Ramos (cell line): ENCODE measurements around the gene TMEM80.
"Not testable (repeated sequence)": the region's sequence is repeated elsewhere in the genome, so short reads cannot be mapped to it uniquely, and the experiment has no call there.

Experiments used
- in situ Hi-C: fragments of 300-500 bp; cut with MboI; formaldehyde crosslinking; loops from one replicate; pipeline ENCODE4 v1.14.3; 2022; ENCODE audit warnings: low sequenced_read_pairs; ENCODE audit not compliant: unreplicated experiment

TMEM80 gene

GRCh38 chr11:695538-696248 lies at the start of gene TMEM80:
TMEM80 (plus strand) TSS chr11:695816; CDS start chr11:695828, 12 bp downstream.
- in situ Hi-C loops: no loop called here

- in situ Hi-C loops: no loop called here
Measured at GRCh38 chr11:646214-646613, 49.4 kb upstream of the TMEM80 start.

GRCh38 chr11:647672-648158 lies 47.9 kb upstream of the TMEM80 start:
- in situ Hi-C loops: not testable (repeated sequence)

DNA sequence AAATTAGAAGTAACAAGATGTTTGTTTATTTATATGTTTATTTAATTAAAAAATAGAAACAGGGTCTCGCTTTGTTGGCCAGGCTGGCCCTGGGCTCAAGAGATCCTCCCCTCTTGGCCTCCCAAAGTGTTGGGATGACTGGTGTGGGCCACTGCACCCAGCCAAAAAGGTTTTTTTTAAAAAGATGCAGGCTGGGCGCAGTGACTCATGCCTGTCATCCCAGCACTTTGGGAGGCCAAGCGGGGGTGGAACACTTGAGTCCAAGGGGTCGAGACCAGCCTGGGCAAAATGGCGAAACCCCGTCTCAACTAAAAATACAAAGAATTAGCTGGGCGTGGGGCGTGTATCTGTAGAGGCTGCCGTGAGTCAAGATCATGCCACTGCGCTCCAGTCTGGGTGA lies 45.1 kb upstream of the TMEM80 start:
- in situ Hi-C loops: no loop called here

GRCh38 chr11:653136-653535 lies 42.5 kb upstream of the TMEM80 start:
- in situ Hi-C loops: not testable (repeated sequence)

DNA sequence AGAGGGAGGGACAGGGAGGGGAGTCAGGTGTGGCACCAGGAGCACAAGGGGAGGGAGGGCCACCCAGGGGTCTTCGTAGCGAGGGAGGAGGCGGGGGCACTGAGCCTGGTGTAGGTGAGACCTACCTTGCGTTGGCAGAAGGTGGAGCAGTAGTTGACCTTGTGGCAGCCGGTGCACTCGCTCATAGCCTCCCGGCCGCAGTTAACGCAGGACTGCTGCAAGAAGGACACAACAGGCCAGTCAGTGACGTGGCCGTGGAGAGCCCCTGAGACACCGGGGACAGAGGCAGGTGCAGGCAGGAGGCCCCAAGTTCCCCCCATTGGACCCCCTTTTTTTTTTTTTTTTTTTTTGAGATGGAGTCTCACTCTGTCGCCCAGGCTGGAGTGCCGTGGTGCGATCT lies 41.8 kb upstream of the TMEM80 start:
- in situ Hi-C loops: no loop called here

DNA sequence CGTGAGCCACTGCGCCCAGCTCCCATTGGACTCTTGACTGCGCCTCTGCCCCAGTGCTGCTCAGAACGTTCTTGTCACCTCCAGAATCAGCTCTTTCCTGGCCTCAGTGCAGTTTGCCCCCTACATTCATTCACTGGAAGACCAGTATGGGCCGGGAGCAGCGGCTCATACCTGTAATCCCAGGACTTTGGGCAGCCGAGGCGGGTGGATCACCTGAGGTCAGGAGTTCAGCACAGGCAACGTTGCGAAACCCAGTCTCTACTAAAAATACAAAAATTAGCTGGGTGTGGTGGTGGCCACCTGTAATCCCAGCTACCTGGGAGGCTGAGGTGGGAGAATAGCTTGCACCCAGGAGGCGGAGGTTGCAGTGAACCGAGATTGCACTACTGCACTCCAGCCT lies 41.2 kb upstream of the TMEM80 start:
- in situ Hi-C loops: not testable (repeated sequence)

GRCh38 chr11:655036-655726 lies 40.4 kb upstream of the TMEM80 start:
- in situ Hi-C loops: no loop called here

GRCh38 chr11:656426-656825 lies 39.2 kb upstream of the TMEM80 start:
- in situ Hi-C loops: no loop called here

GRCh38 chr11:656866-657265 lies 38.8 kb upstream of the TMEM80 start:
- in situ Hi-C loops: no loop called here

DNA sequence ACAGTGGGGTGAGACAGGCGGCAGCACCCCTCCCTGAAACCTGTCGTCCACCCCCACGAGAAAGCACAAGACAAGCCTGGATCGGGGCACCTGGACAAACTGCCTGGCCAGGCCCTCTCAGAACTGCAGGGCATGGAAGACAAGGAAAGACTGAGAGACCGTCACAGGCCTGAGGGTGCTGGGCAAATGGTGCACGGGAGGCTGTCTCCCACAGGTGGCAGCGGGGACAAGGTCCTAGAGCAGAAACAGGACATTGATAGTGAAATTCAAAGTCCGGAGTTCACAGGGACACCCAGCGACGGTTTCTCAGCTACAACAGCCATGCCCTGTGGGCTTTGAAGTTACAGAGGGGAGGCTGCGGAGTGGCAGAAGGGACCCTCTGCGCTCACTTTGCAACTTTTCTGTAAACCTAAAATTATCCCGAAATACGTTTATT lies 37.9 kb upstream of the TMEM80 start:
- in situ Hi-C loops: no loop called here

- in situ Hi-C loops: no loop called here
Measured at GRCh38 chr11:659532-660085, 36.0 kb upstream of the TMEM80 start.

GRCh38 chr11:660281-660680 lies 35.3 kb upstream of the TMEM80 start:
- in situ Hi-C loops: no loop called here

DNA sequence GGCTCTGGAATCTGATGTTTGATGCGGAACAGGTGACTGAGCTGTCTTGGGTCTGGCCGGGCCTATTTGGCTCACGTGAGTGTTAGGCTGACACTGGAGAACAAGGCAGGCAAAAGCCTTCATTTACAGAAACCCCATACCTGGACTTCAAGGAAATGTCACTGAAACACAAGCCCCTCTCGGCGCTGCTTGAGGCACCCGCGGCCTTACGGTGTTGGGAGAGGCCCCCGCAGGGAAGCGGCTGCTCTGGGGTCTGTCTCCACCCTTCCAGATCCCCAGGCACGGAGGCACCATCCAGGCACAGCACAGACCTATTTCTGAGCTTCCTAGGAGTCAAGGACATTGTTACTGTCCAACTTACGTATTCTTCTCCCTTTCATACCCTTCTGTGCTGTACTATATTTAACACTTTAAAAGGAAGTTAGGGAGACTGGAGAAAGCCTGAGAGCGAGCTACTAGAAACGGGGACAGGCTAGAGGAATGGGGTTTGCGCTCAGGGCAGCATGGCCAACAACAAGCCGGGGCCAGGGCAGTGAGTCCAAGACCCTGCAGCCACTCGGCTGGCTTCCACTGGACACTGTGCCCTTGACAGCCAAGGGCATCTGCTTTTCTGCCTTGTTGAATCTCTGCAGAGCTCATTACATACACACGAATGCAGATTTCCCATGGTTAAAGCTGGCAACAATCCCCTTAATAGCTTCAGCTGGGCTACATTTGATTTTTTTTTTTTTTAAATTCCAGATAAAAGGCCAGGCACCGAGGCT lies 34.8 kb upstream of the TMEM80 start:
- in situ Hi-C loops: no loop called here

- in situ Hi-C loops: no loop called here
Measured at GRCh38 chr11:662689-663274, 32.8 kb upstream of the TMEM80 start.

DNA sequence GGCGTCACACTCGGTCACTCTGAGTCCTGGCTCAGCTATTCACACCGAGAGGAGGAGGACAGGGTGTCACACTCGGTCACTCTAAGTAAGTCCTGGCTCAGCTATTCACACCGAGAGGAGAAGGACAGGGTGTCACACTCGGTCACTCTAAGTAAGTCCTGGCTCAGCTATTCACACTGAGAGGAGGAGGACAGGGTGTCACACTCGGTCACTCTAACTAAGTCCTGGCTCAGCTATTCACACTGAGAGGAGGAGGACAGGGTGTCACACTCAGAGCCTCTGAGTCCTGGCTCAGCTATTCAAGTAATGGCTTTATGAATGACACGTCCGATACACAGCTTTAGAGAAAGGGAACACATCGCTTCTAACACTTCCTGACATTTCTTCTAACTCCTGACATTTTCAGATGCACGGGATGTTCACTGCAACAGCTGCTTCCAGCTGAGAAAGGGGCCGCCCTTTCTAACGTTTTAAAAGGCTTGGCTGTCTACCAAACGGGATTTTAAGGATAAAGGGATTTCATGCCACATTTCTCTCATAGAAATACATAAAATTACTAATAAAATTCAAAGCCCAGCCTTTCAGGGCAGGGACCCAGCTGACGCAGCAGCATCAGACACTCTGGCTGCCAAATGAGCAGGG lies 30.4 kb upstream of the TMEM80 start:
- in situ Hi-C loops: no loop called here

DNA sequence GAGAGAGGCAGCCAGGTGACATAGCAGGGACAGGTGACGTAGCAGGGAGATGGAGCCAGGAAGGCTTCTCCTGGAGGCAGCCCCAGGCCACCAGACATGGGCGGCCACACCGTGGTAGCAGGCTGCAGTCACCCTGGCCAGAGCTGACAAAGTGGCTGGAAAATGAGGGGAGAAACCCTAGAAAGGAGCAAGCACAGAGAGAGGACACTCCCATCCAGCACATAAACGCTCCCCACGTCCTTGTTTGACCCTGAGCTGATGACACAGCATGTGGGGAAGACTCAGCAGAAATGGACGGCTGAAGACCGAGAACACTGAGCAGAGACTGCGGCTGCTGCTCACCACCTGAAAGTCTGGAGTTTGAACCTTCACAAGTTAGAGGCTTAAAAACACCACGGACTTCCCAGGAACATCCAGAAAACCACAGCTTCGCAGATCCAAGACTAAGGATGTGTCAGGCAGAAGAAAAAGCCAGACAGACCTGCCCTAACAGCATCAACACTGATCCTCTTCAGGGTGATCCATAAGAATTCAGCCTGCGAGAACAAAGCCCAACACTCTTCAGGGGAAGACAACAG lies 29.8 kb upstream of the TMEM80 start:
- in situ Hi-C loops: no loop called here

- in situ Hi-C loops: no loop called here
Measured at GRCh38 chr11:673866-674265, 21.8 kb upstream of the TMEM80 start.

GRCh38 chr11:674406-674805 lies 21.2 kb upstream of the TMEM80 start:
- in situ Hi-C loops: no loop called here
